ENCODE results near the gene ADRA2A. TPM values are rescaled to one million over a fixed set of nuclear protein-coding genes. Genes with fewer than 3 reads are reported as not detected.

Gene ADRA2A
- total RNA-seq, 6 experiments from 2014 or later = 0.22 to 0.99 (median 0.51) TPM

DNA sequence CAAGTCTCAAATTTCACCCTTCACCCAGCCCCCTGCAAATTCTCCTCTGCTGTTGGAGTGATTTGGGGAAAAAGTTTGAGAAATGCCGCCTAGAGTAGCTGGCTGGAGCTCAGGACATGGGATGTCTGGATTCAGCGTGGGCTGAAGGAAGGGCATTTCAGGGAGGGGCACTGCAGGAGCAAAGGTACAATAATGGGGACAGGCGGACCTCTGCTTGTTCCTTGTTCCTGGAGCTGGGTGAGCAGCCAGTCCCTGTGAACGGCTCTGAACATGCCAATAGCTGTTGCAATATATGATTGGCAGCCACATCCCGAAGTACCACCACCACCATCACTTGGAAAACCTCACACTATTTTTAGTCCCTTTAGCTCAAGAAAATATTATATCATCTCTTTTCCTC lies 23.4 kb downstream of the ADRA2A start:
- intact Hi-C loops (cut with DNase I) = no loop called here

DNA sequence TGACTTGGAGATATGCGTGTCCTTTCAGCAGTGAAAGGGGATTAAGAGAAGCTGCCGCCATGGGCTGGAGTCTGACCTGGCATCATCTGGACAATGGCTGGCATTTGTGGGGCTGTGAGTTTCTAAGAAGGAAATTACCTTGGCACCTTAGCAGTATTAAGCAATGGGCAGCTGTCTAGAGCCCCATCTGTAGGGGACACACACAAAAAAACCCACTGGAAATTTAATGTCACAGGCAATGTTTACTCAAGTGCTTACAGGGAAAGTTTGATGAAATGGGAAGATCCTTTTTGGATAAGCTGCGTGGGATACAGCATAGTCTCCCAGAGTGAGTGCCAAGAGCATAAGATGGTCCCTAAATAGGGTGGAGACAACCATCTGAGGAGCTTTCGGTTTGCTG lies 25.0 kb downstream of the ADRA2A start:
- Histone ChIP-seq H3K4me3 (no peak overlapping the region), H3K4me1 (no peaks in the 10 kb centered on the region), H3K27ac (no peak overlapping the region), H3K27me3 (no peaks in the 10 kb centered on the region), H3K36me3 (no peaks in the 10 kb centered on the region), H3K9me3 (no peaks in the 10 kb centered on the region)
- WGBS (ENCODE audit: insufficient coverage, low coverage, low lambda C conversion rate, missing lambda C conversion rate) = 51% methylated on average over 2 of the region's 4 CpGs
- intact Hi-C loops (cut with DNase I) = no loop called here
- DNase-seq (no peak), ATAC-seq (no peak)
- no peak for TF ChIP-seq POLR2A (IDR thresholded peaks at IDR 0.05)
- TF ChIP-seq, protein P1, sequence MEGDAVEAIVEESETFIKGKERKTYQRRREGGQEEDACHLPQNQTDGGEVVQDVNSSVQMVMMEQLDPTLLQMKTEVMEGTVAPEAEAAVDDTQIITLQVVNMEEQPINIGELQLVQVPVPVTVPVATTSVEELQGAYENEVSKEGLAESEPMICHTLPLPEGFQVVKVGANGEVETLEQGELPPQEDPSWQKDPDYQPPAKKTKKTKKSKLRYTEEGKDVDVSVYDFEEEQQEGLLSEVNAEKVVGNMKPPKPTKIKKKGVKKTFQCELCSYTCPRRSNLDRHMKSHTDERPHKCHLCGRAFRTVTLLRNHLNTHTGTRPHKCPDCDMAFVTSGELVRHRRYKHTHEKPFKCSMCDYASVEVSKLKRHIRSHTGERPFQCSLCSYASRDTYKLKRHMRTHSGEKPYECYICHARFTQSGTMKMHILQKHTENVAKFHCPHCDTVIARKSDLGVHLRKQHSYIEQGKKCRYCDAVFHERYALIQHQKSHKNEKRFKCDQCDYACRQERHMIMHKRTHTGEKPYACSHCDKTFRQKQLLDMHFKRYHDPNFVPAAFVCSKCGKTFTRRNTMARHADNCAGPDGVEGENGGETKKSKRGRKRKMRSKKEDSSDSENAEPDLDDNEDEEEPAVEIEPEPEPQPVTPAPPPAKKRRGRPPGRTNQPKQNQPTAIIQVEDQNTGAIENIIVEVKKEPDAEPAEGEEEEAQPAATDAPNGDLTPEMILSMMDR (IDR thresholded peaks at IDR 0.05) = no peak

More for the DNA sequence above, 23.4 kb downstream of the ADRA2A start:
- no peak overlapping the region for H3K27ac ChIP-seq
- TF ChIP-seq POLR2A (IDR thresholded peaks at IDR 0.05) = no peak
- TF ChIP-seq, protein P1 (IDR thresholded peaks at IDR 0.05) = no peak
- H3K36me3 ChIP-seq = no peaks in the 10 kb centered on the region
- DNase-seq = no peak
- H3K4me1 ChIP-seq = no peaks in the 10 kb centered on the region
- H3K27me3 ChIP-seq = no peaks in the 10 kb centered on the region
- no peaks in the 10 kb centered on the region for H3K9me3 ChIP-seq
- WGBS (ENCODE audit: insufficient coverage, low coverage, low lambda C conversion rate, missing lambda C conversion rate) = 62% methylated on average over 3 of the region's 5 CpGs
- H3K4me3 ChIP-seq = no peak overlapping the region
- ATAC-seq = no peak

GRCh38 chr10:111102359-111102837 lies 25.6 kb downstream of the ADRA2A start:
- TF ChIP-seq POLR2A (IDR thresholded peaks at IDR 0.05) = no peak
- Histone ChIP-seq H3K27me3 (no peaks in the 10 kb centered on the region), H3K4me1 (peaks cover 0 to 3% (median under 1%) of the 10 kb centered on the region in 4 donors), H3K27ac (no peak overlapping the region), H3K36me3 (no peaks in the 10 kb centered on the region), H3K4me3 (no peak overlapping the region), H3K9me3 (no peaks in the 10 kb centered on the region)
- intact Hi-C loops (cut with DNase I) = no loop called here
- WGBS (ENCODE audit: insufficient coverage, low coverage, low lambda C conversion rate, missing lambda C conversion rate) = 44% methylated on average over 3 of the region's 4 CpGs
- DNase-seq (peak in 1 of 3 donors; percentile 40), ATAC-seq (peak in 2 of 4 donors; percentile 33 to 73)

DNA sequence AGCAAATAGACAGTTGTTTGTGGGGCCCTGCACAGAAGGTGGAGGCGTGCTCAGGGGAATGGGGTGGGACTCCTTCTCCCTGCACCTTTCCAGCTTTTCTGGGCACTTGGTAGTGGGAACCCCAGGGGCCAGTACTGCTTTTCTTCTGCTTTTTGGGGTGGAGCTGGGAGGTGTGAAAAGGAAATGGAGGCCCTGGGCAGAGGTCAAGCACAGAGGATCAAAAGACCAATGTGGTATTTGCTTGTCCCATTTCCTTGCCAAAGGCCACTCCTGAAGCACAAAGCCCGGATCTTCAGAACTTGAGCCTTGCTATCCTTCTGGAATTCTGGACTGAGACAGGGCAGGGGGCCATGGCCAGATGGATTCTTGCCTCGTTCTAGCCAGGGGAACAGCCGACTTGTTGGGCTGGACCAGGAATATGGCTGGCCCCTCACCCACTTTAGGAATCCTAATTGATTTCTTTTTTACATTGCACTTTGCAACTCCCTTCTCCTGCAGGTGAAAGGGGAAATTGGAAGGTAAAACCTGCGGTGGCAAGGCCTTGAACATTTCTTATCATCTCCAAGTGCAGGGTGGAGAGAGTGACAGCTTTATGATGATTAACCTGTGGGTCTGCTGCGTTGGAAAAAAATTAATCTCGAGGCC lies 26.5 kb downstream of the ADRA2A start:
- no peaks in the 10 kb centered on the region for H3K27me3 ChIP-seq
- TF ChIP-seq POLR2A (IDR thresholded peaks at IDR 0.05) = no peak
- TF ChIP-seq, protein P1 (IDR thresholded peaks at IDR 0.05) = no peak
- no peaks in the 10 kb centered on the region for H3K36me3 ChIP-seq
- 51% methylated on average over 6 of the region's 7 CpGs for WGBS (ENCODE audit: insufficient coverage, low coverage, low lambda C conversion rate, missing lambda C conversion rate)
- H3K4me3 ChIP-seq = no peak overlapping the region
- DNase-seq (no peak), ATAC-seq (no peak)
- intact Hi-C loops (cut with DNase I) = no loop called here
- peaks cover 0 to 10% (median 4%) of the 10 kb centered on the region in 4 donors for H3K4me1 ChIP-seq
- no peak overlapping the region for H3K27ac ChIP-seq
- no peaks in the 10 kb centered on the region for H3K9me3 ChIP-seq

- Histone ChIP-seq H3K27me3 (no peaks in the 10 kb centered on the region), H3K4me3 (no peak overlapping the region), H3K9me3 (no peaks in the 10 kb centered on the region), H3K27ac (no peak overlapping the region), H3K4me1 (peaks cover 0 to 10% (median 4%) of the 10 kb centered on the region in 4 donors), H3K36me3 (no peaks in the 10 kb centered on the region)
- no peak for DNase-seq
- TF ChIP-seq, protein P1 (IDR thresholded peaks at IDR 0.05) = no peak
- TF ChIP-seq POLR2A (IDR thresholded peaks at IDR 0.05) = no peak
- no peak for ATAC-seq
- WGBS (ENCODE audit: insufficient coverage, low coverage, low lambda C conversion rate, missing lambda C conversion rate) = 93% methylated on average over 19 of the region's 20 CpGs
- intact Hi-C loops (cut with DNase I) = no loop called here
Measured at GRCh38 chr10:111104811-111105210, 28.0 kb downstream of the ADRA2A start.
